Eye (tissue), 1 donor: ENCODE data around the gene OPALIN.
"Not testable (repeated sequence)": the region's sequence is repeated elsewhere in the genome, so short reads cannot be mapped to it uniquely, and the experiment has no call there.

Source experiments
- DNase-seq: peaks from one replicate; pipeline ENCODE4 v3.0.0-alpha.2; 2015

Gene OPALIN

GRCh38 chr10:96334616-96335526 lies 23.9 kb downstream of the OPALIN start:
- DNase-seq: peak; percentile 75

GRCh38 chr10:96333101-96333500 lies 25.7 kb downstream of the OPALIN start:
- no peak for DNase-seq

GRCh38 chr10:96327462-96327861 lies 31.3 kb downstream of the OPALIN start:
- no peak for DNase-seq

GRCh38 chr10:96325719-96326373 lies 33.0 kb downstream of the OPALIN start:
- no peak for DNase-seq

GRCh38 chr10:96324447-96324846 lies 34.4 kb downstream of the OPALIN start:
- no peak for DNase-seq

- DNase-seq: no peak
Observed at GRCh38 chr10:96322275-96322674, 36.5 kb downstream of the OPALIN start.

- DNase-seq: no peak
Observed at GRCh38 chr10:96321822-96322221, 37.0 kb downstream of the OPALIN start.

GRCh38 chr10:96319754-96320474 lies 38.9 kb downstream of the OPALIN start:
- peak; percentile 24 for DNase-seq

GRCh38 chr10:96317067-96317833 lies 41.6 kb downstream of the OPALIN start:
- no peak for DNase-seq

GRCh38 chr10:96313344-96313743 lies 45.5 kb downstream of the OPALIN start:
- no peak for DNase-seq

GRCh38 chr10:96311180-96311715 lies 47.6 kb downstream of the OPALIN start:
- DNase-seq: no peak

GRCh38 chr10:96310321-96310669 lies 48.5 kb downstream of the OPALIN start:
- DNase-seq: no peak

- no peak for DNase-seq
Observed at GRCh38 chr10:96309628-96310320, 49.0 kb downstream of the OPALIN start.

GRCh38 chr10:96308854-96309253 lies 49.9 kb downstream of the OPALIN start:
- DNase-seq: not testable (repeated sequence)

- DNase-seq: peak; percentile 14
Observed at GRCh38 chr10:96306516-96306915, 52.3 kb downstream of the OPALIN start.

GRCh38 chr10:96305019-96305418 lies 53.8 kb downstream of the OPALIN start:
- DNase-seq: no peak

- DNase-seq: no peak
Observed at GRCh38 chr10:96304230-96304629, 54.6 kb downstream of the OPALIN start, which contains the start of gene DNTT. TSS of gene DNTT (plus strand) at chr10:96304434. CDS start at chr10:96304498, 64 bp downstream.

GRCh38 chr10:96301616-96302015 lies 57.2 kb downstream of the OPALIN start:
- no peak for DNase-seq

- no peak for DNase-seq
Observed at GRCh38 chr10:96299383-96299782, 59.4 kb downstream of the OPALIN start.

GRCh38 chr10:96298362-96298761 lies 60.4 kb downstream of the OPALIN start:
- no peak for DNase-seq

GRCh38 chr10:96297486-96297885 lies 61.3 kb downstream of the OPALIN start:
- no peak for DNase-seq

GRCh38 chr10:96295475-96295874 lies 63.3 kb downstream of the OPALIN start:
- no peak for DNase-seq
